Endothelial cell of umbilical vein (primary cell): ENCODE results near the gene GSE1. TPM values are rescaled to one million over a fixed set of nuclear protein-coding genes. Genes with fewer than 3 reads are reported as not detected.

Experiments
- BruUV-seq: library from RNA; stranded (reverse); fragments of 400-500 nt; replicated peaks from 2 replicates; lab custom pipeline; 2021; lab: Mats Ljungman, UMichigan
- CTCF ChIA-PET: fragments of 300-600, 350-600 bp; sonication (Branson Sonifier 250); formaldehyde crosslinking; loops from one replicate; lab custom pipeline; 2021; ENCODE audit warnings: antibody characterized with exemption, inconsistent platforms; lab: Charles Lee
- POLR2A ChIA-PET: fragments of 300-600, 350-600 bp; sonication (Branson Sonifier 250); formaldehyde crosslinking; loops from one replicate; lab custom pipeline; 2021; ENCODE audit warnings: antibody characterized with exemption, inconsistent platforms; lab: Charles Lee
- DNase-seq: peaks from one replicate; pipeline ENCODE4 v3.0.0-alpha.2; 2011; ENCODE audit warnings: low read depth, low spot score
- FAIRE-seq: peaks from 2 replicates; lab custom pipeline; 2011; peaks lifted over from hg19 to GRCh38; lab: Jason Lieb, UNC
- H2AFZ ChIP-seq: 2 replicates; pipeline ENCODE4 v1.6.0; 2012; ENCODE audit warnings: low read depth, low read length, control low read depth, inconsistent platforms
- H3K27ac ChIP-seq: 2 replicates; pipeline ENCODE4 v1.5.1; 2011; ENCODE audit warnings: low read depth, mild to moderate bottlenecking, control low read depth, low read length, moderate library complexity; ENCODE audit not compliant: insufficient read depth
- H3K27me3 ChIP-seq, 2 experiments: 2 replicates each; pipeline versions ENCODE4 v1.6.0 to v1.6.1; 2011; ENCODE audit warnings: low read length in 2 of 2, mixed read lengths in 1 of 2; ENCODE audit not compliant: control insufficient read depth in 2 of 2, insufficient read depth in 2 of 2
- H3K36me3 ChIP-seq, 2 experiments: 2 replicates in 1 of 2; 3 replicates in 1 of 2; pipeline ENCODE4 v1.5.1; 2011; ENCODE audit warnings: low read length in 2 of 2, mild to moderate bottlenecking in 1 of 2, moderate library complexity in 1 of 2; ENCODE audit not compliant: control insufficient read depth in 2 of 2, insufficient read depth in 2 of 2; ENCODE audit errors: extremely low read depth in 1 of 2
- H3K4me1 ChIP-seq: 3 replicates; pipeline ENCODE4 v1.5.1; 2011; ENCODE audit warnings: mild to moderate bottlenecking, low read length; ENCODE audit not compliant: control insufficient read depth, insufficient read depth; ENCODE audit errors: extremely low read depth
- H3K4me2 ChIP-seq: 2 replicates; pipeline ENCODE4 v1.6.1; 2011; ENCODE audit warnings: low read length, control low read depth, mixed read lengths; ENCODE audit not compliant: insufficient read depth
- H3K4me3 ChIP-seq, 3 experiments: fragments of 200-600 bp in 1 of 3; sonication (generic), shearing (Covaris generic) in 1 of 3; replicated peaks in 1 of 3; 2 replicates each; pipeline ENCODE4 v1.5.1; 2011 to 2016; ENCODE audit warnings: control low read depth in 3 of 3, low read length in 3 of 3, mild to moderate bottlenecking in 2 of 3, inconsistent platforms in 1 of 3, low read depth in 1 of 3, moderate library complexity in 1 of 3; ENCODE audit not compliant: insufficient read depth in 1 of 3
- H3K79me2 ChIP-seq: 2 replicates; pipeline ENCODE4 v1.6.0; 2012; ENCODE audit warnings: low read length, inconsistent platforms; ENCODE audit not compliant: control insufficient read depth, insufficient read depth
- H3K9ac ChIP-seq: replicated peaks from 2 replicates; pipeline ENCODE3; 2011; ENCODE audit warnings: low read length, control low read depth; ENCODE audit not compliant: insufficient read depth; ENCODE audit errors: extremely low read depth
- H3K9me1 ChIP-seq: replicated peaks from 3 replicates; pipeline ENCODE4 v1.6.0; 2011; ENCODE audit warnings: mild to moderate bottlenecking, low read length; ENCODE audit not compliant: control insufficient read depth, insufficient read depth; ENCODE audit errors: extremely low read depth
- H3K9me3 ChIP-seq: replicated peaks from 2 replicates; pipeline ENCODE4 v1.5.1; 2012; ENCODE audit warnings: low read length, inconsistent platforms; ENCODE audit not compliant: control insufficient read depth, insufficient read depth
- H4K20me1 ChIP-seq: replicated peaks from 2 replicates; pipeline ENCODE3; 2011; ENCODE audit warnings: mild to moderate bottlenecking, low read length; ENCODE audit not compliant: control insufficient read depth, insufficient read depth; ENCODE audit errors: extremely low read depth
- EZH2 ChIP-seq: IDR thresholded peaks from 2 replicates; pipeline ENCODE4 v1.6.1; 2012; ENCODE audit warnings: borderline replicate concordance, low read depth, mild to moderate bottlenecking, moderate library complexity, low read length, inconsistent platforms; ENCODE audit not compliant: severe bottlenecking
- FOS ChIP-seq: IDR thresholded peaks from 2 replicates; pipeline ENCODE4 v1.6.1; 2011; ENCODE audit warnings: mild to moderate bottlenecking, low read length, moderate library complexity, borderline replicate concordance; ENCODE audit not compliant: insufficient read depth
- GATA2 ChIP-seq: IDR thresholded peaks from 2 replicates; pipeline ENCODE4 v1.7.0; 2011; ENCODE audit warnings: low read depth, mild to moderate bottlenecking, moderate library complexity, mixed read lengths, low read length; ENCODE audit not compliant: insufficient read length, insufficient read depth
- JUN ChIP-seq: IDR thresholded peaks from 2 replicates; pipeline ENCODE4 v1.6.1; 2011; ENCODE audit warnings: borderline replicate concordance, low read depth; ENCODE audit not compliant: insufficient read length, insufficient read depth
- MYC ChIP-seq: IDR thresholded peaks from one replicate; pipeline ENCODE4 v1.6.1; 2011; ENCODE audit warnings: mild to moderate bottlenecking, low read depth, low read length
- POLR2A ChIP-seq: IDR thresholded peaks from 2 replicates; pipeline ENCODE4 v1.6.1; 2012; ENCODE audit warnings: low read depth, mild to moderate bottlenecking, control low read depth, low read length
- POLR2AphosphoS5 ChIP-seq: IDR thresholded peaks from 2 replicates; pipeline ENCODE4 v1.6.1; 2012; ENCODE audit warnings: low read depth, mild to moderate bottlenecking, control low read depth, low read length, moderate library complexity; ENCODE audit not compliant: insufficient read depth
- dilution Hi-C: fragments of 300-500 bp; cut with MboI; formaldehyde crosslinking; loops from one replicate; pipeline ENCODE4 v1.15.0; 2019; ENCODE audit warnings: low sequenced_read_pairs; ENCODE audit not compliant: extremely low pct_ligation_motif_present
- intact Hi-C: fragments of 100-400 bp; cut with micrococcal nuclease; formaldehyde crosslinking; loops from one replicate; pipeline ENCODE4 v1.10.0; 2022
- polyA plus RNA-seq, 4 experiments: library from polyadenylated mRNA; depleted of rRNA in 3 of 4; stranded (reverse) in 3 of 4; unstranded in 1 of 4; fragments of >200 nt; gene quantifications; 2 replicates each; pipeline versions ENCODE4 v1.2.1 to v1.2.3, GENCODE V29; 2011 to 2012; ENCODE audit warnings: missing spikeins in 1 of 4
- total RNA-seq: library from RNA; stranded (reverse); gene quantifications from 2 replicates; pipeline ENCODE4 v1.2.3, GENCODE V29; 2021
- TF ChIP-seq, protein P1 (sequence below): IDR thresholded peaks from 2 replicates; pipeline ENCODE4 v1.6.1; 2011; ENCODE audit not compliant: insufficient read depth, insufficient read length
- TF ChIP-seq, protein P2 (sequence below), 2 donors: IDR thresholded peaks; 1 replicate in 1 of 2; 2 replicates in 1 of 2; pipeline ENCODE4 v1.5.1; 2011; ENCODE audit warnings: low read length in 2 of 2, mild to moderate bottlenecking in 2 of 2, moderate library complexity in 2 of 2, control low read depth in 1 of 2, inconsistent platforms in 1 of 2, low read depth in 1 of 2; ENCODE audit not compliant: insufficient read depth in 1 of 2; ENCODE audit errors: extremely low read depth in 1 of 2

GSE1 gene
- total and polyA plus RNA-seq, 2 donors (not counting 3 experiments of a cell fraction or from before 2014, with no cell fraction given), result 4.2 to 18.3 TPM

DNA sequence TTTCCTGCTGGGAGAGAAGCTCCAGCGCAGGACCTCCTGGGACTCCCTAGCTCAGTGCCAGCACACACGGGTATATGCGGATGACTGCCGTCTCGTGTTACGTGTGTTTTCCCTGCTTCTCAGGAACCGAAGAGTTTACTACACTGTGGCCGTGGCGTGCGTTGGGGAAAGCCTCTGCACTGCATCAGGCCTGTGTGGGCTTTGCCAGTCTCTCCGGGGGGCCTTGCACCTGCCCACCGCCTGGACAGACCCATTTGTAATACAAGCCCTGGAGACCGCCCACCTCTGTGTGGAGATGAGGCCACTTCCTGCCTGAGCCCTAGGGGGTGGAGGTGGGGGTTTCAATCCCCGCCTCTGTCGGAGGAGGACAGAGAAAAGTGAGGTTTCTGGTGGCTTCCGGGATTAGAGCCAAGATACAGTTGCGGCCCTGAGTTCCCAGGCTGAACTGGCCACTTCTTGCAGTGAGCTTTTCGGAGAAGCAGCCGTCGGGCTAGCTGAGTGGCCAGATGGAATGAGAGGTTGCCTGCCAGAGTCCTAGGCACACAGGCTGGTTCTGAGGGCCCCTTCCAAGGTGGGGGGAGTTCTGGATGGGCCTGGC, 43.4 kb upstream of the GSE1 start:
- H4K20me1 ChIP-seq, result no peaks in the 10 kb centered on the region
- H3K36me3 ChIP-seq, result no peaks in the 10 kb centered on the region
- POLR2A ChIA-PET, result no interaction called here
- TF ChIP-seq POLR2AphosphoS5 (no peak), FOS (no peak), MYC (no peak), GATA2 (no peak), POLR2A (no peak), EZH2 (no peak), JUN (no peak)
- TF ChIP-seq, protein P1, sequence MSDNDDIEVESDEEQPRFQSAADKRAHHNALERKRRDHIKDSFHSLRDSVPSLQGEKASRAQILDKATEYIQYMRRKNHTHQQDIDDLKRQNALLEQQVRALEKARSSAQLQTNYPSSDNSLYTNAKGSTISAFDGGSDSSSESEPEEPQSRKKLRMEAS, result no peak
- TF ChIP-seq, protein P2, sequence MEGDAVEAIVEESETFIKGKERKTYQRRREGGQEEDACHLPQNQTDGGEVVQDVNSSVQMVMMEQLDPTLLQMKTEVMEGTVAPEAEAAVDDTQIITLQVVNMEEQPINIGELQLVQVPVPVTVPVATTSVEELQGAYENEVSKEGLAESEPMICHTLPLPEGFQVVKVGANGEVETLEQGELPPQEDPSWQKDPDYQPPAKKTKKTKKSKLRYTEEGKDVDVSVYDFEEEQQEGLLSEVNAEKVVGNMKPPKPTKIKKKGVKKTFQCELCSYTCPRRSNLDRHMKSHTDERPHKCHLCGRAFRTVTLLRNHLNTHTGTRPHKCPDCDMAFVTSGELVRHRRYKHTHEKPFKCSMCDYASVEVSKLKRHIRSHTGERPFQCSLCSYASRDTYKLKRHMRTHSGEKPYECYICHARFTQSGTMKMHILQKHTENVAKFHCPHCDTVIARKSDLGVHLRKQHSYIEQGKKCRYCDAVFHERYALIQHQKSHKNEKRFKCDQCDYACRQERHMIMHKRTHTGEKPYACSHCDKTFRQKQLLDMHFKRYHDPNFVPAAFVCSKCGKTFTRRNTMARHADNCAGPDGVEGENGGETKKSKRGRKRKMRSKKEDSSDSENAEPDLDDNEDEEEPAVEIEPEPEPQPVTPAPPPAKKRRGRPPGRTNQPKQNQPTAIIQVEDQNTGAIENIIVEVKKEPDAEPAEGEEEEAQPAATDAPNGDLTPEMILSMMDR (IDR thresholded peaks at IDR 0.05; ENCODE audit: extremely low read depth in 1 of 2, insufficient read depth in 1 of 2, low read depth in 1 of 2, low read length in 2 of 2), result no peak
- H3K9ac ChIP-seq, result no peak overlapping the region
- no peaks in the 10 kb centered on the region for H3K9me1 ChIP-seq
- intact Hi-C loops, result no loop called here
- no peak overlapping the region for H2AFZ ChIP-seq
- peaks cover 8% of the 10 kb centered on the region for H3K4me1 ChIP-seq
- H3K4me3 ChIP-seq, result no peak overlapping the region
- no peaks in the 10 kb centered on the region for H3K9me3 ChIP-seq
- CTCF ChIA-PET, result interaction anchor here (1.4 kb wide), 1 partner anchor 455 kb away, joined by 4 read pairs; no protein-coding TSS in a partner anchor
- H3K4me2 ChIP-seq, result no peak overlapping the region
- dilution Hi-C loops, result no loop called here
- no peaks in the 10 kb centered on the region for H3K79me2 ChIP-seq
- FAIRE-seq, result no peak
- no peak overlapping the region for H3K27ac ChIP-seq
- no peak for DNase-seq
- no TSS peak for BruUV-seq
- H3K27me3 ChIP-seq, result no peaks in the 10 kb centered on the region
